HepG2 (cell line): ENCODE data around the gene HEY2. TPM values are rescaled to one million over a fixed set of nuclear protein-coding genes. Genes with fewer than 3 reads are reported as not detected.

Source experiments
- DNMT3B ChIP-seq: conservative IDR thresholded peaks from 2 replicates; pipeline ENCODE4 v1.6.1; 2016; ENCODE audit warnings: missing biosample characterization, control low read depth
- DR1 ChIP-seq: sonication (generic); formaldehyde crosslinking; IDR thresholded peaks from 2 replicates; pipeline ENCODE4 v1.8.0; 2021; ENCODE audit warnings: mild to moderate bottlenecking, missing genetic modification reagents, inconsistent platforms
- FLYWCH1 ChIP-seq: sonication (generic); formaldehyde crosslinking; IDR thresholded peaks from 2 replicates; pipeline ENCODE4 v1.8.1; 2023; ENCODE audit warnings: mild to moderate bottlenecking, missing genetic modification reagents
- GTF3A ChIP-seq: sonication (generic); formaldehyde crosslinking; conservative IDR thresholded peaks from 2 replicates; pipeline ENCODE4 v1.4.0; 2020; ENCODE audit warnings: mild to moderate bottlenecking, missing genetic modification reagents
- HOXA5 ChIP-seq: sonication (generic); formaldehyde crosslinking; IDR thresholded peaks from 2 replicates; pipeline ENCODE4 v1.4.0; 2020; ENCODE audit warnings: missing genetic modification reagents
- HOXA9 ChIP-seq: sonication (generic); formaldehyde crosslinking; IDR thresholded peaks from 2 replicates; pipeline ENCODE4 v1.8.1; 2022; ENCODE audit warnings: missing genetic modification reagents, mild to moderate bottlenecking, moderate library complexity, borderline replicate concordance
- NFE2 ChIP-seq: sonication (generic); formaldehyde crosslinking; IDR thresholded peaks from 2 replicates; pipeline ENCODE4 v1.4.0; 2020; ENCODE audit warnings: missing genetic modification reagents
- PCBP2 ChIP-seq: fragments of 200-400 bp; formaldehyde crosslinking; optimal IDR thresholded peaks from 2 replicates; pipeline ENCODE3; 2018; ENCODE audit warnings: low read length, low read depth; ENCODE audit not compliant: poor library complexity, severe bottlenecking
- RCOR2 ChIP-seq: IDR thresholded peaks from 2 replicates; pipeline ENCODE4 v1.6.1; 2016; ENCODE audit warnings: missing biosample characterization, missing genetic modification reagents
- ZBTB14 ChIP-seq: sonication (generic); formaldehyde crosslinking; IDR thresholded peaks from 2 replicates; pipeline ENCODE4 v1.4.0; 2020; ENCODE audit warnings: missing genetic modification reagents
- ZBTB40 ChIP-seq, 2 experiments: fragments of 450-650 bp in 1 of 2; sonication (generic) in 1 of 2; formaldehyde crosslinking in 1 of 2; IDR thresholded peaks; 2 replicates each; pipeline versions ENCODE4 v1.6.1 to v1.8.0; 2016 to 2022; ENCODE audit warnings: antibody characterized with exemption in 1 of 2, mild to moderate bottlenecking in 1 of 2, missing genetic modification reagents in 1 of 2
- ZEB1 ChIP-seq: IDR thresholded peaks from 2 replicates; pipeline ENCODE4 v1.6.1; 2012; ENCODE audit warnings: mild to moderate bottlenecking, low read depth, inconsistent platforms; ENCODE audit not compliant: insufficient replicate concordance
- ZFP62 ChIP-seq: sonication (generic); formaldehyde crosslinking; IDR thresholded peaks from 2 replicates; pipeline ENCODE4 v1.4.0; 2020; ENCODE audit warnings: missing genetic modification reagents
- ZNF614 ChIP-seq: IDR thresholded peaks from 2 replicates; pipeline ENCODE4 v1.6.1; 2018; ENCODE audit warnings: missing biosample characterization, missing genetic modification reagents, inconsistent platforms, borderline replicate concordance
- polyA plus RNA-seq, 8 experiments: library from polyadenylated mRNA; depleted of rRNA in 3 of 8; stranded (reverse) in 7 of 8; unstranded in 1 of 8; fragments of >200 nt; fragmentation: Illumina TruSeq in 4 of 8; extraction: Trizol in 4 of 8; gene quantifications; 2 replicates each; pipeline versions ENCODE4 v1.2.1 to v1.2.3, GENCODE V29; 2011 to 2016; ENCODE audit warnings: low read depth in 4 of 8, missing spikeins in 1 of 8, mixed read lengths in 1 of 8; ENCODE audit not compliant: insufficient read depth in 1 of 8
- total RNA-seq, 5 experiments: library from RNA; depleted of rRNA; stranded (reverse); fragments of >200 nt; fragmentation: Illumina TruSeq; extraction: Trizol; gene quantifications; 2 replicates each; pipeline ENCODE4 v1.2.3, GENCODE V29; 2016; ENCODE audit warnings: low read depth in 1 of 5
- TF ChIP-seq, protein P1 (sequence below): sonication (generic); formaldehyde crosslinking; IDR thresholded peaks from 2 replicates; pipeline ENCODE4 v1.5.0; 2020; ENCODE audit warnings: missing genetic modification reagents
- TF ChIP-seq, protein P2 (sequence below): sonication (generic); formaldehyde crosslinking; IDR thresholded peaks from 2 replicates; pipeline ENCODE4 v1.8.0; 2022; ENCODE audit warnings: mild to moderate bottlenecking, missing genetic modification reagents; ENCODE audit not compliant: insufficient replicate concordance

HEY2 gene
- total and polyA plus RNA-seq, 2 of the 13 experiments (the other 11 are each of a cell fraction or from before 2014, with no cell fraction given), result 0.04 TPM

GRCh38 chr6:125779924-125780539, 30.6 kb downstream of the HEY2 start (continued):
- TF ChIP-seq, protein P1, sequence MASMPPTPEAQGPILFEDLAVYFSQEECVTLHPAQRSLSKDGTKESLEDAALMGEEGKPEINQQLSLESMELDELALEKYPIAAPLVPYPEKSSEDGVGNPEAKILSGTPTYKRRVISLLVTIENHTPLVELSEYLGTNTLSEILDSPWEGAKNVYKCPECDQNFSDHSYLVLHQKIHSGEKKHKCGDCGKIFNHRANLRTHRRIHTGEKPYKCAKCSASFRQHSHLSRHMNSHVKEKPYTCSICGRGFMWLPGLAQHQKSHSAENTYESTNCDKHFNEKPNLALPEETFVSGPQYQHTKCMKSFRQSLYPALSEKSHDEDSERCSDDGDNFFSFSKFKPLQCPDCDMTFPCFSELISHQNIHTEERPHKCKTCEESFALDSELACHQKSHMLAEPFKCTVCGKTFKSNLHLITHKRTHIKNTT (CRISPR knock-in tag), result 0 out of 2 replicates have a peak, but pooled peaks have one; percentile 46
- no peak for TF ChIP-seq DNMT3B
- no peak for TF ChIP-seq FLYWCH1
- peak; percentile 25; the same call in 1 of the 2 replicates for TF ChIP-seq RCOR2 (CRISPR knock-in tag)
- peak; percentile 88 for TF ChIP-seq HOXA5 (CRISPR knock-in tag)
- TF ChIP-seq HOXA9, result no peak
- TF ChIP-seq DR1 (CRISPR knock-in tag), result no peak
- TF ChIP-seq ZBTB14 (CRISPR knock-in tag), result no peak; the same call in 1 of the 2 replicates
- peak; percentile 76 for TF ChIP-seq ZEB1
- no peak for TF ChIP-seq ZFP62 (CRISPR knock-in tag)
- TF ChIP-seq NFE2 (CRISPR knock-in tag), result no peak
- 0 out of 2 replicates have a peak, but pooled peaks have one; percentile 24 for TF ChIP-seq GTF3A
- TF ChIP-seq ZNF614 (CRISPR knock-in tag), result peak; percentile 78; the same call in 1 of the 2 replicates
- no peak for TF ChIP-seq PCBP2
- TF ChIP-seq ZBTB40 (IDR thresholded peaks at IDR 0.05), result no peak
- TF ChIP-seq ZBTB40 (CRISPR knock-in tag; IDR thresholded peaks at IDR 0.05), result no peak
- TF ChIP-seq, protein P2, sequence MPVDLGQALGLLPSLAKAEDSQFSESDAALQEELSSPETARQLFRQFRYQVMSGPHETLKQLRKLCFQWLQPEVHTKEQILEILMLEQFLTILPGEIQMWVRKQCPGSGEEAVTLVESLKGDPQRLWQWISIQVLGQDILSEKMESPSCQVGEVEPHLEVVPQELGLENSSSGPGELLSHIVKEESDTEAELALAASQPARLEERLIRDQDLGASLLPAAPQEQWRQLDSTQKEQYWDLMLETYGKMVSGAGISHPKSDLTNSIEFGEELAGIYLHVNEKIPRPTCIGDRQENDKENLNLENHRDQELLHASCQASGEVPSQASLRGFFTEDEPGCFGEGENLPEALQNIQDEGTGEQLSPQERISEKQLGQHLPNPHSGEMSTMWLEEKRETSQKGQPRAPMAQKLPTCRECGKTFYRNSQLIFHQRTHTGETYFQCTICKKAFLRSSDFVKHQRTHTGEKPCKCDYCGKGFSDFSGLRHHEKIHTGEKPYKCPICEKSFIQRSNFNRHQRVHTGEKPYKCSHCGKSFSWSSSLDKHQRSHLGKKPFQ (CRISPR knock-in tag), result no peak
